ENCODE results near the gene IPO13.
A peak's percentile ranks its signal among the peaks of the same experiment; 100 is the strongest.

The IPO13 gene

DNA sequence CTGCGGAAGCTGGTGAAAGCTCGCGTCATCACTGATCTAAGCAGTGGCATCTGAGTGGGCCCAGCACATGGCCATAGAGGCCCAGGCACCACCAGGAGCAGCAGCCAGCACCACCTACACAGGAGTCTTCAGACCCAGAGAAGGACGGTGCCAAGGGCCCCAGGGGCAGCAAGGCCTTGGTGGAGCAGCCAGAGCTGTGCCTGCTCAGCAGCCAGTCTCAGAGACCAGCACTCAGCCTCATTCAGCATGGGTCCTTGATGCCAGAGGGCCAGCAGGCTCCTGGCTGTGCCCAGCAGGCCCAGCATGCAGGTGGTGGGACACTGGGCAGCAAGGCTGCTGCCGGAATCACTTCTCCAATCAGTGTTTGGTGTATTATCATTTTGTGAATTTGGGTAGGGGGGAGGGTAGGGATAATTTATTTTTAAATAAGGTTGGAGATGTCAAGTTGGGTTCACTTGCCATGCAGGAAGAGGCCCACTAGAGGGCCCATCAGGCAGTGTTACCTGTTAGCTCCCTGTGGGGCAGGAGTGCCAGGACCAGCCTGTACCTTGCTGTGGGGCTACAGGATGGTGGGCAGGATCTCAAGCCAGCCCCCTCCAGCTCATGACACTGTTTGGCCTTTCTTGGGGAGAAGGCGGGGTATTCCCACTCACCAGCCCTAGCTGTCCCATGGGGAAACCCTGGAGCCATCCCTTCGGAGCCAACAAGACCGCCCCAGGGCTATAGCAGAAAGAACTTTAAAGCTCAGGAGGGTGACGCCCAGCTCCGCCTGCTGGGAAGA is 16.4 kb upstream of the IPO13 start:
- no peak for DNase-seq

DNA sequence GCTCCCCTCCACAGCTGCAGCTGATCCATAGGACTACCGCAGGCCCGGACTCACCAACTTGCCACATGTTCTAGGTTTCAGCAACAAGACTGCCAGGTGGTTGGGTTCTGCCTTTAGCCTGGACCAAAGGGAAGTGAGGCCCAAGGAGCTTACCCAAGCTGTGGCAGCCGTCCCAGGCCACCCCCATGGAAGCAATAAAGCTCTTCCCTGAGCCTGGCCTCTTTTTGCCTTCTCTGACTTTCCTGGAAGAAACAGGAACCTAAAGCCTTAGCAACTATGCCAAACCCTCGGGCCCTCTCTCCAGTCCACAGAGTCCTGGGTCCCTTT is 15.8 kb upstream of the IPO13 start:
- no peak for DNase-seq

DNA sequence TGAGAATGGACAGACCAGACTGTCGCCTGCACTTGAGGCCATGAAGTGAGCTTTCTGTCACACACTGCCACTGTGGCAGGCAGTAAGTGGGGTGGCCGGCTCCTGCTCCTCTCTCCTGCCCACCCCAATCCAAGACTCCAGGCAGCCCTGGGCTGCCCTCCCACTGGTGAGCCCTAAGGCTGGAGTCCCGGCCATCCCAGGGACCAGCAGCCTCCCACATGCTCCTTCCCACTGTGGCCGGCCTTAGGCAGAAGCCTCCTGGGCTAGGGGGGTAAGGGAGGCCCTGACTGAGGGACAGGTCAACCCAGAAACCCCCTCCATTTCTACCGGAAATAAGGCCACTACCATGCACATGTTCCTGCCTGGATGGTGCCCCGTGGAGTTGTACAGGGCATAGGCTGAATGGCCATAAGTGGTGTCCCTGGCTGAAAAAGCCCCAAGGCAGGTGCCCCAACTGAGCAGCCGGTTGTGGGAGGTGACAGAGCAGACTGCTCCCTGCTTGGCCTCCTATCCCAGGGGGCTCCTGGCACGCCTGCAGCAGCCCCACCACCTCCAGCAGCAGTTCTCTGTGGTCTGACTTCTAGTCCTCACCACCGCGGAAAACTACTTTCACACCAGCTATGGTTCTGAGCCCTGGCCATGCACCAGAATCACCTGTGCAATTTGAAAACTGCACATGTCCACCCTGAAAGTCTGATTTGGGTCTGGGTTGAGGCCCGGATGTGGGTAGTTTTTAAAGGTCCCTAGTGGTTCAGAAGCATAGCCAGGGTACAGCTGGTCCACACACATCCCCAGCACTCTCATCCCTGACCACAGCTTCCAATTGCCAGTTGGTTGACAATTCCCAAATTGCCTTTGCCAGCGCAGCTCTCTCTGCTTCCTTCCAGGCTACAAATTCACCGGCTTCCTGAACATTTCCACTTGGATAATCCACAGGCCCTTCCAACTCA is 14.8 kb upstream of the IPO13 start:
- DNase-seq = no peak

DNA sequence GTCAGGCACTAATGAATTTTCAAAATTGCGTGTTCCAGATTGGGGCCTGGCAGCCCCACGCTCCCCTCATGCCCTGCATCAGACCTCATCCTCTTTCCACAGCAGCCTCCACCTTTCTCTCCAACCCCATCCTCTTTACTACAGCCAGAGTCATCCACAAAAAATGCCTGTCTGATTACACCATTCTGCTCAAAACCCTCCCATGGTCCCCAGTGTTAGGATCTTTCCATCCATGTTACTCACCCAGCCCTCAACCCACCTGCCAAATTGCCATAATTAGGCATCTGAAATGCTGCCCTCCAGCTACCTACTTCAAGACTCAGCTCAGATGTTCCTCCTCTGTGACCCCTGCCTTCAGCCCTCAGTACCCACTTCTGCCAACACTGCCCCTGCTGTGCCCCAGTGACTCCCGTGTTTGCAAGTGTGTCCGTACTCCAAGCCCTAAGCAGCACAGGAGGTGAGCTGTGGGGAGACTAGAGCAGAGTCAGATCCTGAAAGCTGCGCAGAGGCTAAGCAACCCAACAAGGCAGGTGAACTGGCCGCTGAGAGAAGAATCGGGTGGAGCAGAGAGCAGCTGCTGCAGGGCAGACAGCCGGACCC is 13.9 kb upstream of the IPO13 start:
- no peak for DNase-seq

DNA sequence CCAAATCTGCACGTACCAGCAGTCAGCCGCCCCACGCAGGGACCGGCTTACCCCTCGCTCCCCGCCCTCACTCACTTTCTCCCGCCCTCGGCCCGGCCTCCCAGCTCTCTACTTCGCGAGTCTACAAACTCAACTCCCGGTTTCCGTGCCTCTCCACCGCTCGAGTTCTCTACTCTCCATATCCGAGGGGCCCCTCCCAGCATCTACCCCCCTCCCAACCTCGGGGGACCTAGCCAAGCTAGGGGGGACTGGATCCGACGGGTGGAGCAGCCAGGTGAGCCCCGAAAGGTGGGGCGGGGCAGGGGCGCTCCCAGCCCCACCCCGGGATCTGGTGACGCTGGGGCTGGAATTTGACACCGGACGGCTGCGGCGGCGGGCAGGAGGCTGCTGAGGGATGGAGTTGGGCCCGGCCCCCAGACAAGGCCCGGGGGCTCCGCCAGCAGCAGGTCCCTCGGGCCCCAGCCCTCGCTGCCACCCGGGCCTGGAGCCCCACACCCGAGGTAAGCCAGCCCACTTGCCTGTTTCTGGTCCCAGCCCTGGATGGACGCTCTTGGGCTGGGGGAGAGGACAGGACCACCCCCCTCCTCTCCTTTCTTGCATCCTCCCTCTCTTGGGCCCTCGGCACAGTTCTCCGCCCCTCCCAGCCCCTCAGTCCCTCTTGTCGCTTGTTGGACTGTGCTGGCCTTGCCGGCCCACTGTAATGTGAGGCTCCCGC is 13.2 kb upstream of the IPO13 start, which contains the start of gene ARTN:
Gene ARTN (plus strand): TSS at position 416 of the 715 bp plus-strand sequence. CDS start 1,856 bp downstream, outside the sequence.
- DNase-seq = peak; percentile 44

DNA sequence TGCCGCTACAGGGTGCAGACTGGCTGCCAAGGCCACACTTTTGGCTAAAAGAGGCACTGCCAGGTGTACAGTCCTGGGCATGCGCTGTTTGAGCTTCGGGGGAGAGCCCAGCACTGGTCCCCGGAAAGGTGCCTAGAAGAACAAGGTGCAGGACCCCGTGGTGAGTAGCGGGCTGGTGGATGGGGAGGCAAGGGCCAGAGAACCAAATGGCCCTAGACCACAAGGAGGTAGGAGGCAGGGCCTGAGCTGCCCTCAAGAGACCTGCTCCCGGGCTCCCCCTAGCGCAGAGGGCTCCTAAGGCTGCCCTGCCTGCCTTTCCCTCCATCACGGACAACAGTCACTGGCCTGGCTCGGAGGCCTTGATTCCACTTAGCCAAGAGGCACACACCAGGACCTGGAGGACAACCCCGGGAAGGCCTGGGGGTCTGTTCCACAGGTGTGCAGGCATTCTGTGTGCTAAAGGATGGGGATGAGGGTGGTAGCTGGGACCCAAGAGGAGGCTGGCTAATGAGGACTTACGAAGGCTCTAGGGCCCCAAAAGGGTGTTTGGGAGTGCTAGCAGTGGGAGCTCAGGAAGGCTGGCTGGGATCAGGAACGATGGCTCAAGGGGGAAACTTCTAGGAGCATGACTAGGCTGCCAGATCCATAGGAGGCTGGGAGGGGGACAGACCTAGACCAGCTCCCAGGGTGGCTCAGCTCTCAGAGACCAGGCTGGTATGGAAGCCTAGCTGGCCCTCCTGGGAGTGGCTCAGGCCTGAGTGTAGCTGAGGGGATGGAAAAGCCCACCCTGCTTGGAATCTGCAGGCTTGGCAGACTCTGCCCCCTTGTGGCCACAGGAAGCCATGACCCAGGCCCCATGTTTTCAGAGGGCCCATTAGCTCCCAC is 12.4 kb upstream of the IPO13 start:
- peak; percentile 73 for DNase-seq

DNA sequence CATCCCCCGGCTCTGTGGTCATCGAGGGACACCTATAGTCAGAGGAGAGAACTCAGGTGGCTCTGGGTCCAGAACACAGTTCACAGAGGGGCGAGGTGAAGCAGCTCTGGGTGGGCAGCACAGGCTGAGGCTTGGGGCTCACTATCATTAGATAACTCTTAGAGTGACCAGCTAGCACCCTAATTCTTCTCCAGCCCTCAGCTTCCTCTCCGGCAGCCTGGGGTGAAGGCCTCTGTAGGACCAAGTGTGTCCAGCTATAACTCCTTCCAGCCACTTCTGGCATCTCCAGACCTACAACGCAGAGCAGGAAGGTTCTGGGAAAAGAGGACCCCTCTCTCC is 11.8 kb upstream of the IPO13 start:
- no peak for DNase-seq

DNA sequence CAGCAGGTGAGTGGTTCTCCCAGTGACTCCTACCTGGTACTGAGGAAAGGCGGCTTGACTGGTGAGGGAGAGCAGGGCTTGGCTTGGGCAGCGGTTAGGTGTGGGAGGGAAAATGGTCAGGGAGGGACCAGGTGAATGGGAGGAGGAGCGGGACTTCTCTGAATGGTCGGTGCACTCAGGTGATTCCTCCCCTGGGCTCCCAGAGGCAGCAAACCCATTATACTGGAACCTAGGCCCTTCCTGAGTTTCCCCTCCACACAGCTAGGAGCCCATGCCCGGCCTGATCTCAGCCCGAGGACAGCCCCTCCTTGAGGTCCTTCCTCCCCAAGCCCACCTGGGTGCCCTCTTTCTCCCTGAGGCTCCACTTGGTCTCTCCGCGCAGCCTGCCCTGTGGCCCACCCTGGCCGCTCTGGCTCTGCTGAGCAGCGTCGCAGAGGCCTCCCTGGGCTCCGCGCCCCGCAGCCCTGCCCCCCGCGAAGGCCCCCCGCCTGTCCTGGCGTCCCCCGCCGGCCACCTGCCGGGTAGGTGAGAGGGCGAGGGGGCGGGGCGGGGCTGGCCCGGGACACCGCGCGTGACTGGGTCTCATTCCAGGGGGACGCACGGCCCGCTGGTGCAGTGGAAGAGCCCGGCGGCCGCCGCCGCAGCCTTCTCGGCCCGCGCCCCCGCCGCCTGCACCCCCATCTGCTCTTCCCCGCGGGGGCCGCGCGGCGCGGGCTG is 10.9 kb upstream of the IPO13 start:
- DNase-seq = peak; percentile 63

DNA sequence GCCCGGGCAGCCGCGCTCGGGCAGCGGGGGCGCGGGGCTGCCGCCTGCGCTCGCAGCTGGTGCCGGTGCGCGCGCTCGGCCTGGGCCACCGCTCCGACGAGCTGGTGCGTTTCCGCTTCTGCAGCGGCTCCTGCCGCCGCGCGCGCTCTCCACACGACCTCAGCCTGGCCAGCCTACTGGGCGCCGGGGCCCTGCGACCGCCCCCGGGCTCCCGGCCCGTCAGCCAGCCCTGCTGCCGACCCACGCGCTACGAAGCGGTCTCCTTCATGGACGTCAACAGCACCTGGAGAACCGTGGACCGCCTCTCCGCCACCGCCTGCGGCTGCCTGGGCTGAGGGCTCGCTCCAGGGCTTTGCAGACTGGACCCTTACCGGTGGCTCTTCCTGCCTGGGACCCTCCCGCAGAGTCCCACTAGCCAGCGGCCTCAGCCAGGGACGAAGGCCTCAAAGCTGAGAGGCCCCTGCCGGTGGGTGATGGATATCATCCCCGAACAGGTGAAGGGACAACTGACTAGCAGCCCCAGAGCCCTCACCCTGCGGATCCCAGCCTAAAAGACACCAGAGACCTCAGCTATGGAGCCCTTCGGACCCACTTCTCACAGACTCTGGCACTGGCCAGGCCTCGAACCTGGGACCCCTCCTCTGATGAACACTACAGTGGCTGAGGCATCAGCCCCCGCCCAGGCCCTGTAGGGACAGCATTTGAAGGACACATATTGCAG is 10.2 kb upstream of the IPO13 start:
- peak; percentile 48 for DNase-seq

DNA sequence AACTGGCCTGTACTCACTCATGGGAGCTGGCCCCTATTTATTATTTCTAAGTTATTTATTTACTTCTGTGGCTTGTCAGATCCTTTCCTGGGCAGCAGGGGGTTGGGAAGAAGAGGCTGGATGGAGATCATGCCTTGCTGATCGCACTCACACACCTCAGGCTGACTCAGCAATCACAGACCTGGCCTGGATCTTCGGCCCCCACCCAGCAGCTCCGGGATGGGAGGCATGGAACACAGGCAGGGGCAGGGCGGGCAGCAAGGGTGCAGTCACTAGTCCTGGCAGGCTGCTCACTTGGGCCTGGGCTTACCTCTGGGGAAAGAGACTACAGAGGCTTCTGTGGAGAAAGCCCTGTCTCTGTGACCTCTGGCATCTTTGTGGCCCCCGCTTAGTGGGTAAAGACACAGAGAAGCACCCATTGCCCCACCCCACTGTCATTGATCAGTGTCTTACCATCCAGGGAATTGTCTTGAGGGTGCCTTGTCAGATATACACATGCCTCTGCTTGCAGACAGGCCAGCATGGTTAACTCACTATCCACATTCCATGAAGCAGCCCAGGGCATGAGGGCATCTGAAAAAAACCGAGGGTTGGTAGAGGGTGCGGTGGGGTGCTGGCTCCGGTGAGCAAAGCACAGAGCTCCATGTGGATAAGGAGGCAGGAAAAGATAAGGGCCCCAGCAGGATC is 9.4 kb upstream of the IPO13 start:
- DNase-seq = no peak

DNA sequence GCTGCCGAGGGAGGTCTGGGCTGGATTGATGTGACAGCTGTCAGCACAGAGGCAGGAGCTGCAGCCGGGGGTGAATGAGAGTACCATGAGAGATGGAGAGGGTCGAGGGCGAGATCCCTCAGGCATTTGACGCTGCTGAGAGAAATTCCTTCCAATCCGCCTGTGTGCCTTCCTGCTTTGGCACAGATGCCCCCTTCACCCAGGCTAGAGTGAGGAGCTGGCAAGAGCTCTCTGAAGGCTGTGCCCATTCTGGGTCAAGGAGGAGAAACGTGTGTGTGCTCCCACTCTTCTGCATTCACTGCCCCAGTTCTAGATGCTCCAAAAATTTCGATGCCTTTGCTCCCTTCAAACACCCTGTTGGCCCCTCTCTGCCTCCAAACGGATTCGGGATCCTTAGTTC is 8.4 kb upstream of the IPO13 start:
- DNase-seq = no peak

DNA sequence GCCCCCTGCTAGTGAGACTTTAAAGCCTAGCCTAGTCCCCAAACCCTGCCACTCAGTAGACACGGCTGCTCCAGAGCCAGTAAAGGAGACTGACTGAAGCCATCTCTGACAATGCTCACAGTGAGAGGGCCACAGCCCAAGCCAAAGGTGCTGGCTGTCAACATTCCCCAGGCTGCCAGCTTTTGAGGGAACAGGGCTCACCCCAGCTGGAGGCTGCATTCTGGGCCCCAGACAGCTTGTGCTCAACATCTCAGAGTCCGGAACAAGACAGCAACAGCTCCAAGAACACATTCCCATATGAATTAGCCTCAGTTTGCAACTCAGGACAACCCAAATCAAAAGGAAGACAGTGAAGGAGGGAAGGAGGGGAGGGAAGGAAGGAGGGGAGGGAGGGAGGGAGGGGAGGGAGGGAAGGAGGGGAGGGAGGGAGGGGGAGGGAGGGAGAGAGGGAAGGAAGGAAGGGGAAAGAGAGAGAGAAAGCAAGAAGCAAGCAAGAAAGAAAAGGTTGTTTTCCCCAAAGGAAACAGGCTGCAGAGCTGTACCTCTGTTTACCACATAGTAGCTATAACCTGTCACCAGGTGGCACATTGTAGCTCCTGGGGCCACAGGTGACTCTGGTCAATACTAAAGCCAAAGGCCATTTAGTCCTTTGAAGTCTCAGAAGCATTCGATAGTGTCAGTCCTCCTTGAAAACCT is 7.7 kb upstream of the IPO13 start:
- no peak for DNase-seq

DNA sequence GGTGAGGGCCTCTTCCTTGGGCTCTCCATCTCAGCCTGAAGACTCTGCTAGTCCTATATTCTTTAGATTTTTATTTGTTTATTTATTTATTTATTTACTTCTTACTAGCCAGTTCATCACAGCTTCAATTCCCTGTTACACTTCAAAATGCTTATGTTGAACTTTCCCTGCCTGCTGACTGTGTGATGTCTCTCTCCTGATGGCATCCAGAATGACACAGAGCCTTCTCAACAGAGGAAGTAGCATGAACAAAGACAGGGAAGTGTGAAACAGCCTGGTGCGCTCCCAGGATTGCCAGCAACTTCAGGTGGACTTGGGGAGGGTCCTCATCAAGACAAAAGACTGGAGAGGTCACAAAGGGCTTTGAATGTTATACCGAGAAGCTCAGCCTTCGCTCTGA is 4.3 kb upstream of the IPO13 start:
- no peak for DNase-seq

DNA sequence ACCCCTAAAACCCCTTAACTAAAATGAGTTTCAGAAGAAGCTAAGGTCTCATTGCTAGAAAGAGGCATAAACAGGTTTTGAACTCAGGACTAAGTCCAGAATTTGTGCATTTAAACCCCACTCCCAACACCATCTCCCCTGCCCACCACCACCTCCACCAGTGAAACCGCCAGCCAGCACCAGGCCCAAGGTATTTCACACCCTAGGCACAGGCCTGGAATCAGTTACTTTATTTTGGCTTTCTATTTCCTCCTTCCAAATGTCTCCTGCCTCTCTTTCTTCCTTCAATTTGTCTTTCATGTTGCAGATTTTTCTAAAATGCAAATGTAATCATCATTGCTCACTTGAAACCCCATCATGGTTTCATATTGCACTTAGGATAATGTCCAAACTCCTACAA is 1.9 kb upstream of the IPO13 start:
- DNase-seq = no peak

DNA sequence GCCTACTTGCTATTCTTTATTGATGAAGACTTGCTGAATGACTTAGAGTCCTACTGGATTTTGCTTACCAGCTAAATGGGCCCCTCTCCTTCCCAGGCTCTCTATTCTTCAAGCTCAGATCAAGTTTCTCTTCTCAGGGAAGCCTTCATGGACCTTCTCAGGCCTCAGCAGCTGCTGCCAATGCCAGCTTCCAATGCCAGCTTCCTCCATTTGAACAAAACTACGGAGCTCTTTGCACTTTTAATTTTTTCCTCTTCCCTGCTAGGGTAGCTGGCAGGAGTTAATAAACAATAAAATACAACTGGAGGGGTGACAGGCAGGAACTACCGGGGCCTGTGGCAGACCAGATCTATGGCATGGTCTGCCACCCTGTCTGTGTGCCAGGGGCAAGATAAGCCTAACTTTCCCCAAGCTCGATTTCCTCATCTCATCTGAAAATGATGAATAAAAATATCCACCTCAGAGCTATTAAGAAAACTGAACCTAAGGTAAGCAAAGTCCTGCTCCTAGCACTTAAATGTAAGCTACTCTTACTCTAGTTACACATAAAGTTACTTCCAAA is 995 bp upstream of the IPO13 start:
- no peak for DNase-seq

DNA sequence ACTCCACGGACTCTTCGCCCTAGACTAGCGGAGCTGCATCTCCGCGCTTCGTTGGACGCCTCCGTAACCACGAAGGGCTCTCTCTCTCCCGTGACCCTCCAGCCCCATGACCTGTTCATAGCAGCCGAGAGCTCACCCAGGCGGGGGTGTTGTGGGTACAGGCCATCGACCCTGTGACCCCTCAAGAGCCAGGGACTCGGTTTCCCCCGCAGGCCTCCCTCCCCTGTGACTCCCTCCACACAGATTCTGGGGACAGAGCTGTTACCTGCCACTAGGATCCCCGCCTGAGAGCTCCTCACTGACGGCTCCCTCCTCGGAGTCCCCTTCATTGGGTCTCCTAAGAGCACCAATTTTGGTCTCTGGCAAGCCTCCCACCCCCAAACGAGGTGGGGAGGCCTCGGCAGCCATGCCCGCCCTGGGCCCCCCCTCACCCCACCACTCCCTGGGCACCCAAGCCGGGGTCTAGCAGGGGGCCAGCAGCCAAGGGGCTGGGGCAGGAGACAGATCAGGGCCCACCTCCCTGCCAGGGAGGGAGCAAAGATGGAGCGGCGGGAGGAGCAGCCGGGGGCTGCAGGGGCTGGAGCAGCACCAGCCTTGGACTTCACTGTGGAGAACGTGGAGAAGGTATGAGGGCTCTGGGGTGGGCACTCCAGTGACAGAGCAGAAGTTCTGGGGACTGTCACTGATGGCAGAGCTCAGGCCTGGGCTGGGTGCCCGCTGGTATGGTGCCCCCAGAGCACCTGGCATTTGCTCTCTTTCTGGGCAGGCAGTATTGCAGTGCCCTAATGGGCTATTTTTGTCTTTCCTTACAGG is 517 bp downstream of the IPO13 start:
- DNase-seq = no peak

DNA sequence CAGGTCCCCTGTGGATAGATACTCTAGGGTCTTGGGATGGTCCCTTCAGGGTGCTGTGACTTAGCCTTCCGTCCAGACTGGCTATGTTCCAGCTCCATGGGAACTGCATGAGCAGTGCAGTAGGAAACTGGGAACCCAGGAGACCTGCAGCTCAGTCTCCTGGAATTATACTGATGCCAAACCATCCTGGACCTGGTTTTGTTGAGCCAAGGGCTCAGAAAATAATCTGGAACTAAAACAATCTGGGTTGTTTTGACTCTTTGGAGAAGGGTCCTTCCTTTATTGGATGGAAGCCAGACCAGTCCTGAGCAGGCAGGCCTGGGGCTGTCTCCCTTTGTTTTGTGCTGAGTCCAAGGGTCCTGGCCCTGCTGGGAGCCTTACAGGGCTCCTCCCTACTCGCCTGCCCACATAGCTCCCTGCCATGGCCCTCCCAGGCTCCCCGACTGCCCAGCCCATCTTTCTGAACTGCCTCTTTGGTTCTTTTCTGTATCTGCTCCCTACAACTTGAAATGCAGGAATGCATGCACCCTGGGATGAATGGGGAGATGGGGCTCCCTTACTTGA is 1.2 kb downstream of the IPO13 start:
- no peak for DNase-seq

DNA sequence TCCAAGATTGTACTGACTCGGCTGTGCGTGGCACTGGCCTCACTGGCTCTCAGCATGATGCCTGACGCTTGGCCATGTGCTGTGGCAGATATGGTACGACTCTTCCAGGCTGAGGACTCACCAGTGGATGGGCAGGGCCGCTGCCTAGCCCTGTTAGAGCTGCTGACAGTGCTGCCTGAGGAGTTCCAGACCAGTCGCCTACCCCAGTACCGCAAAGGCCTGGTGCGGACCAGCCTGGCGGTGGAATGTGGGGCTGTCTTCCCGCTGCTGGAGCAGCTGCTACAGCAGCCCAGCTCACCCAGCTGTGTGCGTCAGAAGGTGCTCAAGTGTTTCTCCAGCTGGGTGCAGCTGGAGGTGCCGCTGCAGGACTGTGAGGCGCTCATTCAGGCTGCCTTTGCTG is 2.9 kb downstream of the IPO13 start:
- DNase-seq = no peak

Measured in NCI-H774 (cell line).